GM10266 (cell line): Measurements from ENCODE around the gene CD19.

Experiments used
- DNase-seq: peaks from one replicate; pipeline ENCODE4 v3.0.0; 2012; ENCODE audit errors: extremely low spot score
- TF ChIP-seq, protein P1 (sequence below): IDR thresholded peaks from 2 replicates; pipeline ENCODE4 v1.5.1; 2012; ENCODE audit warnings: mild to moderate bottlenecking, low read depth; ENCODE audit not compliant: control insufficient read depth, insufficient read depth; ENCODE audit errors: missing control alignments

CD19 gene

GRCh38 chr16:28893291-28893690 is 38.5 kb upstream of the CD19 start:
- DNase-seq = no peak
- TF ChIP-seq, protein P1, sequence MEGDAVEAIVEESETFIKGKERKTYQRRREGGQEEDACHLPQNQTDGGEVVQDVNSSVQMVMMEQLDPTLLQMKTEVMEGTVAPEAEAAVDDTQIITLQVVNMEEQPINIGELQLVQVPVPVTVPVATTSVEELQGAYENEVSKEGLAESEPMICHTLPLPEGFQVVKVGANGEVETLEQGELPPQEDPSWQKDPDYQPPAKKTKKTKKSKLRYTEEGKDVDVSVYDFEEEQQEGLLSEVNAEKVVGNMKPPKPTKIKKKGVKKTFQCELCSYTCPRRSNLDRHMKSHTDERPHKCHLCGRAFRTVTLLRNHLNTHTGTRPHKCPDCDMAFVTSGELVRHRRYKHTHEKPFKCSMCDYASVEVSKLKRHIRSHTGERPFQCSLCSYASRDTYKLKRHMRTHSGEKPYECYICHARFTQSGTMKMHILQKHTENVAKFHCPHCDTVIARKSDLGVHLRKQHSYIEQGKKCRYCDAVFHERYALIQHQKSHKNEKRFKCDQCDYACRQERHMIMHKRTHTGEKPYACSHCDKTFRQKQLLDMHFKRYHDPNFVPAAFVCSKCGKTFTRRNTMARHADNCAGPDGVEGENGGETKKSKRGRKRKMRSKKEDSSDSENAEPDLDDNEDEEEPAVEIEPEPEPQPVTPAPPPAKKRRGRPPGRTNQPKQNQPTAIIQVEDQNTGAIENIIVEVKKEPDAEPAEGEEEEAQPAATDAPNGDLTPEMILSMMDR = no peak

GRCh38 chr16:28895609-28896008 is 36.2 kb upstream of the CD19 start:
- TF ChIP-seq, protein P1 = no peak
- no peak for DNase-seq

GRCh38 chr16:28897826-28898225 is 33.9 kb upstream of the CD19 start:
- TF ChIP-seq, protein P1 = no peak
- DNase-seq = no peak

DNA sequence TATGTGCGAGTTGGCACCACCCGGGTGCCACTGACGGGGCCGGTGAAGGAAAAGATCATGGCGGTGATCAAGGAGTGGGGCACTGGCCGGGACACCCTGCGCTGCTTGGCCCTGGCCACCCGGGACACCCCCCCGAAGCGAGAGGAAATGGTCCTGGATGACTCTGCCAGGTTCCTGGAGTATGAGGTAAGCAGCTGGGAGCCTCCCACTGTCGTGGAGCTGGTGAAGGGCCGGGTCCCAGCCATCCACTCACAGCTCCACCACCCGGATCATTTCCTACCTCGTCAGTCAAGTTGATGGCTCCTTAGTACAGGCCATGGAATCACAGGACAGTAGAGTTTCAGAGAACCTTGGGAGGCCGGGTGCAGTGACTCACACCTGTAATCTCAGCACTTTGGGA is 33.5 kb upstream of the CD19 start:
- no peak for DNase-seq
- TF ChIP-seq, protein P1 = no peak

DNA sequence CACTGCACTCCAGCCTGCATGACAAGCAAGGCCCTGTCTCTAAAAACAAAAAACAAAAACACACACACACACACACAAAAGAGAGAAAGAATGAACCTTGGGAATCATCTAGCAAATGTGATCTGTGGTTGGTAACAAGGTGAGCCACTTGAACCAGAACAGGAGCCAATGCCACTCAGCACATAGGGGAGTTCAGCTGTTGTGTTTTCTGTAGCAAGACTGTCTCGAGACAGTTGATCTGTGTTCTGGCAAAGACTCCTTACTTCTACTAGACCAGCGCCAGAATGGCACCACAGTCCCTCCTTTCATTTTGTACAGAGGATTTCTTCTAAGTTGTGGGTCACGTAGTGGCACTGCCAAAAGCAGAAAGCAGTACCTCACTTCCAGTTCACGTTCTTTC is 32.8 kb upstream of the CD19 start:
- DNase-seq = no peak
- TF ChIP-seq, protein P1 = no peak

DNA sequence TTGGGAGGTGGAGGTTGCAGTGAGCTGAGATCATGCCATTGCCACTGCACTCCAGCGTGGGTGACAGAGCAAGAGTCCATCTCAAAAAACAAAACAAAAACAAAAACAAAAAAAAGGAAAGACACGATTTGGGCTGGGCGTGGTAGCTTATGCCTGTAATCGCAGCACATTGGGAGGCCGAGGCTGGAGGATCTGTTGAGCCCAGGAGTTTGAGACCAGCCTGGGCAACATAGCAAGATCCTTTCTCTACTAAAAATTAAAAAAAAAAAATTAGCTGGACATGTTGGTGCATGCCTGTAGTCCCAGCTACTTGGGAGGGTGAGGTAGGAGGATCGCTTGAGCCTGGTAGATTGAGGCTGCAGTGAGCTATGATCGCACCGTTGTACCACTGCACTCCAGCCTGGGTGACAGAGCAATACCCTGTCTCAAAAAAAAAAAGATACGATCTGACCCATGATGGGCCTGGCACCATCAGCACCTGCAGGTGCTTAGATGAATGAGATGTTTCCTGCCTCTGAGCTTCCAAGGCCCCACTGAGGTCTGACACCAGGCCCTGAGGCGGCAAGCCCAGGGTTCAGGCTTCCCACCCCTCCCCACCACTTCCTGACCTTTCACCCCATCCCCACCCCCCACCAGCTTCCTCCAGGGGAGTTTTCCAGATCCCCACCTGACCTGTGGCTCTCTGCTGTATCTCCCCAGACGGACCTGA is 31.7 kb upstream of the CD19 start:
- TF ChIP-seq, protein P1 = no peak
- DNase-seq = no peak

DNA sequence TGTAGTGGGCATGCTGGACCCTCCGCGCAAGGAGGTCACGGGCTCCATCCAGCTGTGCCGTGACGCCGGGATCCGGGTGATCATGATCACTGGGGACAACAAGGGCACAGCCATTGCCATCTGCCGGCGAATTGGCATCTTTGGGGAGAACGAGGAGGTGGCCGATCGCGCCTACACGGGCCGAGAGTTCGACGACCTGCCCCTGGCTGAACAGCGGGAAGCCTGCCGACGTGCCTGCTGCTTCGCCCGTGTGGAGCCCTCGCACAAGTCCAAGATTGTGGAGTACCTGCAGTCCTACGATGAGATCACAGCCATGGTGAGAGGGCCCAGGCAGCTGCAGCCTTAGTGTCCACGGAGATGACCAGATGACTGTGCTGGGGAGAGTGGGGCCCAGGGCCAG is 31.2 kb upstream of the CD19 start:
- TF ChIP-seq, protein P1 = no peak
- no peak for DNase-seq
